GM23248 (cell line): ENCODE results near the gene VWC2. TPM values are rescaled to one million over a fixed set of nuclear protein-coding genes. Genes with fewer than 3 reads are reported as not detected.

ENCODE experiments used
- DNase-seq: peaks from one replicate; pipeline ENCODE4 v3.0.0-alpha.2; 2015
- H2AFZ ChIP-seq: fragments of 200-600 bp; sonication (generic); 2 replicates; pipeline ENCODE4 v1.6.1; 2016; ENCODE audit warnings: antibody characterized with exemption
- H3F3A ChIP-seq: fragments of 200-600 bp; sonication (generic); 2 replicates; pipeline ENCODE4 v1.6.1; 2016; ENCODE audit warnings: mild to moderate bottlenecking, antibody characterized with exemption, mixed run types; ENCODE audit not compliant: insufficient read depth
- H3K27ac ChIP-seq: fragments of 200-600 bp; sonication (generic); 2 replicates; pipeline ENCODE4 v1.5.1; 2016; ENCODE audit warnings: mild to moderate bottlenecking
- H3K27me3 ChIP-seq: fragments of 200-600 bp; sonication (generic); replicated peaks from 2 replicates; pipeline ENCODE4 v1.6.1; 2016; ENCODE audit warnings: mild to moderate bottlenecking; ENCODE audit not compliant: insufficient read depth
- H3K36me3 ChIP-seq: fragments of 200-600 bp; sonication (generic); 2 replicates; pipeline ENCODE4 v1.6.1; 2016; ENCODE audit warnings: low read depth, mild to moderate bottlenecking
- H3K4me1 ChIP-seq: fragments of 200-600 bp; sonication (generic); 2 replicates; pipeline ENCODE4 v1.6.1; 2016; ENCODE audit warnings: mild to moderate bottlenecking; ENCODE audit not compliant: insufficient read depth
- H3K4me2 ChIP-seq: fragments of 200-600 bp; sonication (generic); one replicate; pipeline ENCODE4 v1.6.1; 2016; ENCODE audit warnings: mild to moderate bottlenecking; ENCODE audit not compliant: unreplicated experiment
- H3K4me3 ChIP-seq: fragments of 200-600 bp; sonication (generic); 2 replicates; pipeline ENCODE4 v1.5.1; 2016; ENCODE audit warnings: mild to moderate bottlenecking
- H3K79me2 ChIP-seq: fragments of 200-600 bp; sonication (generic); 2 replicates; pipeline ENCODE4 v1.6.1; 2016; ENCODE audit warnings: mild to moderate bottlenecking; ENCODE audit not compliant: insufficient read depth
- H3K9ac ChIP-seq: fragments of 200-600 bp; sonication (generic); 2 replicates; pipeline ENCODE4 v1.6.1; 2016; ENCODE audit warnings: mild to moderate bottlenecking
- H3K9me2 ChIP-seq: fragments of 200-600 bp; sonication (generic); 2 replicates; pipeline ENCODE4 v1.6.1; 2016; ENCODE audit warnings: mixed run types, mild to moderate bottlenecking, moderate library complexity; ENCODE audit not compliant: insufficient read depth
- H3K9me3 ChIP-seq: fragments of 200-600 bp; sonication (generic); one replicate; pipeline ENCODE4 v1.6.1; 2017; ENCODE audit warnings: low read depth
- H4K20me1 ChIP-seq: fragments of 200-600 bp; sonication (generic); 2 replicates; pipeline ENCODE4 v1.6.0; 2016; ENCODE audit not compliant: insufficient read depth
- EZH2 ChIP-seq: fragments of 200-600 bp; sonication (generic); IDR thresholded peaks from 2 replicates; pipeline ENCODE4 v1.6.1; 2018; ENCODE audit warnings: antibody characterized with exemption, mild to moderate bottlenecking; ENCODE audit not compliant: insufficient read depth, poor library complexity, severe bottlenecking
- EZH2phosphoT487 ChIP-seq: fragments of 200-600 bp; sonication (generic); IDR thresholded peaks from 2 replicates; pipeline ENCODE4 v1.6.1; 2018; ENCODE audit warnings: antibody characterized with exemption, moderate library complexity, mild to moderate bottlenecking, low read depth; ENCODE audit not compliant: insufficient read depth
- WGBS, 2 experiments: methylation state at CpG; one replicate each; pipeline ENCODE4 v1.1.6; 2015 to 2017; ENCODE audit warnings: low lambda C conversion rate in 2 of 2, low coverage in 1 of 2; ENCODE audit errors: missing lambda C conversion rate in 2 of 2; 5-methylcytosine and 5-hydroxymethylcytosine counted together
- in situ Hi-C: fragments of 300-500 bp; cut with MboI; formaldehyde crosslinking; loops from 2 replicates; pipeline ENCODE4 v1.15.0; 2020
- polyA plus RNA-seq: library from polyadenylated mRNA; unstranded; fragments of >200 nt; fragmentation: Nextera tagmentation; extraction: Ambion mirVana; gene quantifications from 2 replicates; pipeline ENCODE4 v1.2.1, GENCODE V29; 2016
- total RNA-seq: library from RNA; depleted of rRNA; stranded (reverse); fragments of >200 nt; shearing (Covaris generic); gene quantifications from 2 replicates; pipeline ENCODE4 v1.2.3, GENCODE V29; 2014

VWC2 gene
- total and polyA plus RNA-seq, 2 experiments from 2014 or later = not detected

DNA sequence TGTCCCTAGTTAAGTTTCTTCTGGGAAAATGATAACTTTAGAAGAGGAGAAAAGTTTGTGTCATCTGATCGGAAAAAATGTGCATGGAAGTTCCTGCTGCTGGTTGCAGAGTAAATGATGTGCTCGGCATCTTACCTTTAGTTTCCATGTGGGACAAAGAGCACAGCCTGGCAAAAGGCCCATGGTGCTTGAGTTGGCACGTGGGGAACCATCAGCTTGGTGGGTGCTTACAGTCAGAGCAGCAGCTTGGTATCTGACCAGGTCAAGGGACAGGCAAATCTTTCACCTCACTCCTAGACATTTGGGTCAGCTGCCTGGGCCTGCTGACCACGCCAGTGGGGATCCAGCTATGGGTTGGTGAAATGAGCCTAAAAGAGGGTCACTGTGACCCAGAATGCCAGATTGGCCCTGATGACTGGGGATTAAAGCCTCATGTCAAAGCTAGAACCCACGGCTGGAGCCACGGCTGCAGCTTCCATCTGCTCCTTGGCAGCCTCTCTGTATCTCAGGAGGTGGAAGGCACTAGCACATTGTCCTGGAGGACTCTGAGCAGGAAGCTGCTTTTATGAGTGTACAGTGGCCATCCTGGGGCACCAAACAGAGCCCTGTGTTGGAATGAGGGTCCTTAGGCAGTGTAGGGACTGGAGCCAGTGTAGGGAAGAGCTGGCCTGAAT lies 24.7 kb downstream of the VWC2 start:
- H2AFZ ChIP-seq = no peak overlapping the region
- H3K4me2 ChIP-seq = no peak overlapping the region
- no peak for TF ChIP-seq EZH2
- no peak for TF ChIP-seq EZH2phosphoT487
- H3K36me3 ChIP-seq = no peaks in the 10 kb centered on the region
- H3F3A ChIP-seq = no peaks in the 10 kb centered on the region
- H3K9me3 ChIP-seq = no peaks in the 10 kb centered on the region
- no peaks in the 10 kb centered on the region for H3K27me3 ChIP-seq
- H3K79me2 ChIP-seq = no peaks in the 10 kb centered on the region
- no peak overlapping the region for H3K9ac ChIP-seq
- in situ Hi-C loops = no loop called here
- no peak overlapping the region for H3K27ac ChIP-seq
- no peak overlapping the region for H3K4me3 ChIP-seq
- no peaks in the 10 kb centered on the region for H3K9me2 ChIP-seq
- DNase-seq = no peak
- no peaks in the 10 kb centered on the region for H4K20me1 ChIP-seq
- WGBS, 2 experiments = 21% methylated on average over 6 of the region's 6 CpGs
- H3K4me1 ChIP-seq = no peaks in the 10 kb centered on the region

DNA sequence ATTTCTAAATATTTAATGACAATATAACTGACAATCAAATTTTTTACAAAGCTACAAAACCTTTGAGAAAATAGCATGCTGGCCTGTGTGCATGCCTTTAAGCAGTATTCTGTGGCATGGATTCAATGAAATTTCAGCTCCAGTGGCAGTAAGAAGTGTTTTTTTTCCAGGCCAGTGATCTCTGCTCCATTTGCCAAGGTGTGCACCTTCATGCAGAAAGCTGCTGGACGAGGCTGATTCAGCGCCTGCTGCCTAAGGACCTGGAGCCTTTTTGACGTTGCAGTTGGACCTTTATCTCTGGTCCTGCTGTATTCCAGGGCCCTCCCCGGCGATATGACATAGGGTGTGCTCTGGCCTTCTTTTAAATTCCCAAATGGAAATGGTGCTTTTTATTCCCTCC lies 26.6 kb downstream of the VWC2 start:
- H3K27me3 ChIP-seq = no peaks in the 10 kb centered on the region
- 16 to 18% methylated on average over 5 of the region's 5 CpGs for WGBS, 2 experiments
- in situ Hi-C loops = no loop called here
- no peaks in the 10 kb centered on the region for H3K79me2 ChIP-seq
- no peaks in the 10 kb centered on the region for H3K9me3 ChIP-seq
- no peaks in the 10 kb centered on the region for H3K36me3 ChIP-seq
- no peak overlapping the region for H2AFZ ChIP-seq
- no peak overlapping the region for H3K4me2 ChIP-seq
- H3K4me3 ChIP-seq = no peak overlapping the region
- H3K4me1 ChIP-seq = no peaks in the 10 kb centered on the region
- H3K9me2 ChIP-seq = no peaks in the 10 kb centered on the region
- H4K20me1 ChIP-seq = no peaks in the 10 kb centered on the region
- H3K9ac ChIP-seq = no peak overlapping the region
- DNase-seq = no peak
- H3K27ac ChIP-seq = no peak overlapping the region
- no peaks in the 10 kb centered on the region for H3F3A ChIP-seq
- TF ChIP-seq EZH2phosphoT487 (no peak), EZH2 (no peak)

DNA sequence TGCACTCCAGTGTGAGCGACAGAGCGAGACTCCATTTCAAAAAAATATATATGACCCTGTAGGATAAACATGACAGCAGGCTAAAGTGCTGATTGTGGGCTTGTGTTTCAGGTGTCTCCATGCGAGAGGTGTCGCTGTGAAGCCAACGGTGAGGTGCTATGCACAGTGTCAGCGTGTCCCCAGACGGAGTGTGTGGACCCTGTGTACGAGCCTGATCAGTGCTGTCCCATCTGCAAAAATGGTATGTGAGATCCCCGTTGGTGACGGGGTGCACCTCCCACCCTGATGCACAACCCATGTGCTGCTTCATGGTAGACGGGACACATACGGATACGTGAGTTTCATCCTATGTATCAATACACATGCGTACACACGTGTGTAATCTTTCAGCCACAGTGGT lies 29.2 kb downstream of the VWC2 start:
- Histone ChIP-seq H3F3A (no peaks in the 10 kb centered on the region), H3K79me2 (no peaks in the 10 kb centered on the region), H3K36me3 (no peaks in the 10 kb centered on the region), H4K20me1 (no peaks in the 10 kb centered on the region), H3K4me1 (no peaks in the 10 kb centered on the region), H3K27ac (no peak overlapping the region), H3K9ac (no peak overlapping the region), H3K4me3 (no peak overlapping the region), H3K4me2 (no peak overlapping the region), H3K9me2 (no peaks in the 10 kb centered on the region), H2AFZ (no peak overlapping the region), H3K27me3 (no peaks in the 10 kb centered on the region), H3K9me3 (no peaks in the 10 kb centered on the region)
- WGBS, 2 experiments = 52 to 65% methylated on average over 15 of the region's 15 CpGs
- in situ Hi-C loops = no loop called here
- TF ChIP-seq EZH2 (no peak), EZH2phosphoT487 (no peak)
- DNase-seq = no peak

DNA sequence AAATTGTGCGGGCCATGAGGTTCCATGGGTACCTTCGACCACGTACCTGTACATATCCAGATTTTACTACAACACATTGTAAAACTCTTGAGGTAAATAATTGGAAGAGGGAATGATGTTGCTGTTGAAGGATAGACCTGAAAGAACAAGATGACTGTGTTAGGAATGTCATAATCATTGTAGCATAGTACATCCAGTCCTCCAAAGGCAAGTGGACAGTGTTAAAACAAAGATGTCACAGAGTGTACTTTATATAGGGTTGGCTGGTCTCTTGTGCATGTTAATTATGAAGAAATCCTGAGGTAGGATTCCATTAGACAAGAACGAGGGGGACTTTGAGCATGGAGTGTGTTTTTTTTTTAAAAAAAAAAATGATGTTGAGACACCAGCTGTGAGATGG lies 30.4 kb downstream of the VWC2 start:
- DNase-seq = no peak
- Histone ChIP-seq H3K27ac (no peak overlapping the region), H3K9me3 (no peaks in the 10 kb centered on the region), H3K27me3 (no peaks in the 10 kb centered on the region), H3K79me2 (no peaks in the 10 kb centered on the region), H3K36me3 (no peaks in the 10 kb centered on the region), H3F3A (no peaks in the 10 kb centered on the region), H4K20me1 (no peaks in the 10 kb centered on the region), H3K9ac (no peak overlapping the region), H3K4me2 (no peak overlapping the region), H3K4me3 (no peak overlapping the region), H3K9me2 (no peaks in the 10 kb centered on the region), H2AFZ (no peak overlapping the region), H3K4me1 (no peaks in the 10 kb centered on the region)
- in situ Hi-C loops = no loop called here
- WGBS, 2 experiments = 18 to 19% methylated on average over 4 of the region's 4 CpGs
- no peak for TF ChIP-seq EZH2phosphoT487
- no peak for TF ChIP-seq EZH2
